Activated T-cell treated with anti-CD3 and anti-CD28 coated beads for 4 hours (primary cell): ENCODE data around the gene UGT2B28.
"Not testable (repeated sequence)": the region's sequence is repeated elsewhere in the genome, so short reads cannot be mapped to it uniquely, and the experiment has no call there.

Experiments
- DNase-seq: peaks from one replicate; pipeline ENCODE4 v3.0.0-alpha.2; 2020

Gene UGT2B28

GRCh38 chr4:69280081-69280480, at the start of gene UGT2B28:
Gene UGT2B28 (plus strand): TSS chr4:69280475. CDS start chr4:69280501, 26 bp downstream.
- not testable (repeated sequence) for DNase-seq

- no peak for DNase-seq
Observed at GRCh38 chr4:69239092-69239491, 41.2 kb upstream of the UGT2B28 start.

- no peak for DNase-seq
Observed at GRCh38 chr4:69239557-69240168, 40.6 kb upstream of the UGT2B28 start.

GRCh38 chr4:69240787-69241186, 39.5 kb upstream of the UGT2B28 start:
- not testable (repeated sequence) for DNase-seq

- DNase-seq, result not testable (repeated sequence)
Observed at GRCh38 chr4:69241746-69242145, 38.5 kb upstream of the UGT2B28 start.

- not testable (repeated sequence) for DNase-seq
Observed at GRCh38 chr4:69242562-69243240, 37.6 kb upstream of the UGT2B28 start.

GRCh38 chr4:69250884-69251283, 29.4 kb upstream of the UGT2B28 start:
- not testable (repeated sequence) for DNase-seq

- not testable (repeated sequence) for DNase-seq
Observed at GRCh38 chr4:69253147-69253772, 27.0 kb upstream of the UGT2B28 start.

- not testable (repeated sequence) for DNase-seq
Observed at GRCh38 chr4:69268612-69269011, 11.7 kb upstream of the UGT2B28 start.

GRCh38 chr4:69296356-69296755, 16.1 kb downstream of the UGT2B28 start:
- not testable (repeated sequence) for DNase-seq

- not testable (repeated sequence) for DNase-seq
Observed at GRCh38 chr4:69308426-69309033, 28.3 kb downstream of the UGT2B28 start.

- DNase-seq, result not testable (repeated sequence)
Observed at GRCh38 chr4:69309549-69310076, 29.3 kb downstream of the UGT2B28 start.

GRCh38 chr4:69310262-69310661, 30.0 kb downstream of the UGT2B28 start:
- DNase-seq, result not testable (repeated sequence)

- not testable (repeated sequence) for DNase-seq
Observed at GRCh38 chr4:69317669-69318298, 37.5 kb downstream of the UGT2B28 start.

GRCh38 chr4:69321153-69321729, 41.0 kb downstream of the UGT2B28 start:
- no peak for DNase-seq

GRCh38 chr4:69322055-69322454, 41.8 kb downstream of the UGT2B28 start:
- no peak for DNase-seq

- DNase-seq, result no peak
Observed at GRCh38 chr4:69323284-69323683, 43.0 kb downstream of the UGT2B28 start.

- DNase-seq, result no peak
Observed at GRCh38 chr4:69330345-69331047, 50.2 kb downstream of the UGT2B28 start.

- DNase-seq, result not testable (repeated sequence)
Observed at GRCh38 chr4:69331304-69331703, 51.0 kb downstream of the UGT2B28 start.

GRCh38 chr4:69335485-69335884, 55.2 kb downstream of the UGT2B28 start:
- DNase-seq, result not testable (repeated sequence)

- DNase-seq, result not testable (repeated sequence)
Observed at GRCh38 chr4:69343114-69343513, 62.8 kb downstream of the UGT2B28 start.
